Pulmonary artery endothelial cell (primary cell): ENCODE results near the gene POLE. TPM values are rescaled to one million over a fixed set of nuclear protein-coding genes. Genes with fewer than 3 reads are reported as not detected.
"Not testable (repeated sequence)": the region's sequence is repeated elsewhere in the genome, so short reads cannot be mapped to it uniquely, and the experiment has no call there.

Source experiments
- DNase-seq: peaks from one replicate; pipeline ENCODE4 v3.0.0-alpha.2; 2011; ENCODE audit warnings: low read depth, low spot score
- total RNA-seq: library from RNA; depleted of rRNA; stranded (reverse); fragments of >200 nt; gene quantifications from 2 replicates; pipeline ENCODE4 v1.2.3, GENCODE V29; 2014

Gene POLE
- total RNA-seq, 1 donor from 2014 or later: 27.6 TPM

DNA sequence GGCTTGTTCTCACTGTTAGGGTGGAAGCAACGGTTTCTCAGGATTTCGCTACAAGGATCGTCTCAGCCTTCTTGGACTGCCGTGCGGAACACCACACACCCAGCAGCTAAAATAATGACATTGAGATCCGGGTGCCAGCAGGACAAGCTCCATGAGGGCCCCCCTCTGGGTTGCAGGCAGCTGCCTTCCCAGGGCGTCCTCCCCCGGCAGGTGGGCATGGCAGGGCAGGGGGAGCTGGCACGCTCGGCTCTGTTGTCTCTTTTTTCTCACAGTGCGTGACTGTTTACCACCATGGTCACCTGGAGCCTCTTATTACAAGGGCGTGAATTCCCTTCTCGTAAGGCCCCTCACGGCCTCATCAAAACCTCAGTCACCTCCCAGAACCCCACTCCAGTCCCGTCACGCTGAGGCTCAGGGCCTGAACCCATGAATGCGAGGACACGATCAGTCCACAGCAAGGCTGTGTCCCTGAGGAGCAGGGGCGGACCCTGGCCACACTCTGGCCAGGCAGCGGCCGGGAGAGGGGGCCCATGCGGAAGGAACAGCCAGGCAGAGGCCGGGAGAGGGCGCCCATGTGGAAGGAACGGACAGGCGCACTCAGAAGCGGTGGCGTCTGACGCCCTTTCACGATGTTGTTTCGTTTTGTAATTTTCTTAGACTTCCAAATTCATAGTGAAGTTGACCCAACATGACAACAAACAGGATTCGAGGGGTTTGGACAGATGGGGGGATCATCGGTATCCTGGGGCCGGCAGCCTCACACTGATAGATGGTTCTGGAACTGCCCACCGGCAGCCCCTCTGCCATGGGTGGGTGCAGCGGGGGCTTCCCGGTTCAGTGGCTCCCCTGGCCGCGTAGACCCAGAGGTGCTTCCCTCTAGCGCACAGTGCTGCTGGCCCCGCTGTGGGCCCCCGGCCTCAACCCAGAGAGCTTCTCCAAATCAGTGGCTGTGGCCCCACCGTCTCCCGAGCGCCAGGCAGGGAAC, 86.8 kb downstream of the POLE start:
- DNase-seq: no peak

DNA sequence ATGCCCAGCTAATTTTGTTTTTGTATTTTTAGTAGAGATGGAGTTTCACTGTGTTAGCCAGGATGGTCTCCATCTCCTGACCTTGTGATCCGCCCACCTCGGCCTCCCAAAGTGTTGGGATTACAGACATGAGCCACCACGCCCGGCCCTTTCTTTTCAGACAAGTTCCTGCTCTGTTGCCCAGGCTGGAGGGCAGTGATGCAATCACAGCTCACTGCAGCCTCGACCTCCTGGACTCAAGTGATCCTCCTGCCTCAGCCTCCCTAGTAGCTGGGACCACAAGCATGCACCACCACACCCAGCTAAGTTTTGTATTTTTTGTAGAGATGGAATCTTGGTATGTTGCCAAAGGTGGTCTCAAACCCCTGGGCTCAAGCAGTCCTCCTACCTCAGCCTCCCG, 87.6 kb downstream of the POLE start:
- DNase-seq: not testable (repeated sequence)

- DNase-seq: no peak
These were observed 89.5 kb downstream of the POLE start for GRCh38 chr12:132597333-132598316.

GRCh38 chr12:132596016-132596415, 91.1 kb downstream of the POLE start:
- no peak for DNase-seq

DNA sequence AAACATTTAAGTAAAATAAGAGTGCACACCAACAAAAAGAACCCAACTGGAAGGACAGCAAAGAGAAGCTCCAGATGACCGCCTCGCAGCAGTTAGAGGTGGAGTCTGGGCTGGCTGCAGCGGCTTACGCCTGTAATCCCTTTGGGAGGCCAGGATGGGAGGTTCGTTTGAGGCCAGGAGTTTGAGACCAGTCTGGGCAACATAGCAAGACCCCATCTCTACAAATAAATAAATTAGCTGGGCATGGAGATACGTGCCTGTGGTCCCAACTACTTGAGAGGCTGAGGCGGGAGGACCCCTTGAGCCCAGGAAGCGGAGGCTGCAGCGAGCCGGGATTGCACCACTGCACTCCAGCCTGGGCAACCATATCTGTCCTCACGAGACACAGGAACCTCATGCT, 92.0 kb downstream of the POLE start:
- no peak for DNase-seq

- DNase-seq: peak; percentile 89
These were observed 93.2 kb downstream of the POLE start for GRCh38 chr12:132593938-132594358.

DNA sequence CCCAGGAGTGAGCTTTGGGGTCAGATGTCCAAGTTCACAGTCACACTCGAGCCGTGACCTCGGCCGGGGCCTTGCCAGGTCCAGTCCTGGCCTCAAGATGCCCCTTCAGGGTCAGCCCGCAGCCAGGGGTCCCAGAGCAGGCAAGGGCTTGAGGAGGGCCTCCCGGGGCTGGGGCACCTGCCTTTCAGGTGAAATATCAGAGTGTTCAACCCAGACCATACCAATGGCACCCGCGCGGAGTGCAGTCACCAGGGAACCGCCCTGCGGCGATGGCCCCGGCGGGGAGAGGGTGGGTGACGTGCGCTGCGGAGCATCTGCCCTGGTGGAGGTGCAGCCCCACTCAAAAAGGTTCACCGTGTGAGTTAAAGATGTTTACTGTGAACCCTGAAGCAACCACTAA, 93.6 kb downstream of the POLE start:
- no peak for DNase-seq

DNA sequence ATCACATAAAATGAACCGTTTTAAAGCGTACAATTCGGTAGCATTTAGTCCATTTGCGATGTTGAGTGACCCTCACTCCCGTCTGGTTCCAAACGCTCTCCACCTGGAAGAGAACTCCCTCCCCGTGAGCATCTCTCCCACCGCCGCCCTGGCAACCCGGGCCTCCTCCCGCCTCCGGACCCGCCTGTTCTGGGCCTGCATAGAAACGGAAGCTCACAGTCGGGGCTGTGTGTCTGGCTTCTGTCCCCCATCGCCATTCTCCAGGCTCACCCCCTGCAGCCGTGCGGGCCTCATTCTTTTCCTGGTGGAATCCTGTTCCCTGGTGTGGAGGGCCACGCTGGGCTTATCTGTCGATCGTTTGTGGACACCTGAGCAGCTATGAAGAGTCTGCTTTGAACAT, 94.1 kb downstream of the POLE start:
- no peak for DNase-seq

DNA sequence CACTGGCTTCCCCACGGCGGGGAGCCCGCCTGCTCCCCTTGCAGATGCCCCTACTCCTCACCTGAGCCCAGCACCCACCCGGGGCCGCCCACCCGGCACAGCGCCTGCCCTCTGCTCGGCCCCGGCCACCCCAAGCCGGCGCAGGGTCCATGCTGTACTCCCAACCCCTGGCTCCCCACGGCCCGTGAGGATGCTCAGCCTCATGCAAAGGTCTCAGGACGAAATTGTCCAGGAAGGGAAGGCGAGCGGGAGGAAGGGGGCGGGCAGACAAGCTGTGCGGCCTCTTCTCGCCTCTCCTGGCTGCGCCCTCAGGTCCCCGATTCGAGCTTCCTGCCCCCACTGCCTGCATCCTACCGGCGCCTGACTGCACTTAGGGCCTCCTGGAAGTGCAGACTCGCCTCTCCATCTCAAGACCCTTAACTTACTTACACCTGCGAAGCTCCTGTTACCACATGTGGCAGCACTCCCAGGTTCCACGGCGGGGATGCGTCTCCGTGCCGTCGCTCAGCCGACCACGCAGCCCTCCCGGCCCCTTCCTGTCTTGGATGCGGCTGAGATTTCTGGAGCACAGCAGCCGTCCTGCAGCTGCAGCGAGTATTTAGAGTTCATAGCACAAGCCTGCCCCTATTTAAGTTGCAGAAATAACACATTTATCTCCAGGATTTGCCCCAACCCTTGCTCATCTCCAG, 94.7 kb downstream of the POLE start:
- no peak for DNase-seq

- no peak for DNase-seq
These were observed 95.8 kb downstream of the POLE start for GRCh38 chr12:132591107-132591935.

DNA sequence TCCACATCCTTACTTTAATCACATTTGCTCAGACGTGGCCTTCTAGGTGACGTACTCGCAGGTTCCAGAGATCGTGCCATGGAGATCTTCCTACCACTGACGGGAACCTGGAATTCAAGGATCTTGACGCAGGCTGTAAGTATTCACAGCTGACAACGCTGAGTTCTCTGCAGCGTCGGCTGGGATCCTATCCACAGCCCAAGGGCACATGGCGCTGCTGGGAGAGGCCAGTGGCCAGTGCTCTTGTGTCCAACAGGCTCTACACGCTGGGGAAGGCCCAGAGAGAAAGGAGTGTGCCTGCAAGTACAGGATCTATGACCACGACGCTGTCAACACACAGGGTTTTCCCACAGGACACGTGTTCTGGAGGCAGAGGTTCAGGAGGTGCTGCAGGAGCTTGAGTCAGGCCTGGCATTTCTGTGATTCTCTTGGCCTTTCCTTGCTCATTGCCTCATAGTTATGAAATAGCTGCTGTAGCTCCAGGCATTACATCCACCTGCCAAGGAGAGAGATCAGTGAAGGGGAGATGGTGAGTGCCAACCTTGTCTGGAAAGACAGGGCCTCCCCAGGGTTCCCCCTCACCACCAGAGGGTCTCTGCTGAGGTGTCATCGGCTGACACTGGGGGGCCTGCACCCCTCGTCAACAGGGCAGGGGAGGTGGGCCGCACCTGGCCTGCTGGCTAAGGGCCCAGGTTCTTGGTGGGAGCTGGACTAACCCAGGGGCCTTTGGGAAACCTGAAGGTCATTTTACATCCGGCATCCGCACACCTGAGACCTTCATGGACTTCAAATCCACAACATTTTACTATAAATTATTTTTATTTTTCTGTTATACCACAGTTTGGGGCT, 98.1 kb downstream of the POLE start:
- no peak for DNase-seq

GRCh38 chr12:132588319-132588718, 98.8 kb downstream of the POLE start:
- no peak for DNase-seq

DNA sequence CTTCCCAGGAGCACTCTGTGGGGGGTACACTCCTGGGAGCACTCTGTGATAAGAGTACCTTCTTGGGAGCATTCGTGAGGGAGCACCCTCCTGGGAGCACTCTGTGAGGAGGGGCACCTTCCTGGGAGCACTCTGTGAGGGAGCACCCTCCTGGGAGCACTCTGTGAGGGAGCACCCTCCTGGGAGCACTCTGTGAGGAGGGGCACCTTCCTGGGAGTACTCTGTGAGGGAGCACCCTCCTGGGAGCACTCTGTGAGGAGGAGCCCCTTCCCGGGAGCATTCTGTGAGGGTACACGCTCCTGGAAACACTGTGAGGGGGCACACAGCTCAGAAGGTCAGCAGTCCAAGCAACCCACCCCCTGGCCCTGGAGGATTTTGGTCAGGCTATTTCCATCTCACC, 99.4 kb downstream of the POLE start:
- DNase-seq: no peak

DNA sequence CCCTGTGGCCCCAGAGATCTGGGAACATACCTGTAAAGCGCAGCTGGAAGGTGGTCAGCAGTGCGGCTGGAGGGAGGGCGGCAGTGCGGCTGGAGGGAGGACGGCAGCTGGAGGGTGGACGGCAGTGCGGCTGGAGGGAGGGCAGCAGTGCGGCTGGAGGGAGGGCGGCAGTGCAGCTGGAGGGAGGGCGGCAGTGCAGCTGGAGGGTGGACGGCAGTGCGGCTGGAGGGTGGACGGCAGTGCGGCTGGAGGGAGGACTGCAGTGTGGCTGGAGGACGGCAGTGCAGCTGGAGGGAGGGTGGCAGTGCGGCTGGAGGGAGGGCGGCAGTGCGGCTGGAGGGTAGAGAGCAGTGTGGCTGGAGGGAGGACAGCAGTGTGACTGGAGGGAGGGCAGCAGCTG, 100.2 kb downstream of the POLE start:
- DNase-seq: no peak

DNA sequence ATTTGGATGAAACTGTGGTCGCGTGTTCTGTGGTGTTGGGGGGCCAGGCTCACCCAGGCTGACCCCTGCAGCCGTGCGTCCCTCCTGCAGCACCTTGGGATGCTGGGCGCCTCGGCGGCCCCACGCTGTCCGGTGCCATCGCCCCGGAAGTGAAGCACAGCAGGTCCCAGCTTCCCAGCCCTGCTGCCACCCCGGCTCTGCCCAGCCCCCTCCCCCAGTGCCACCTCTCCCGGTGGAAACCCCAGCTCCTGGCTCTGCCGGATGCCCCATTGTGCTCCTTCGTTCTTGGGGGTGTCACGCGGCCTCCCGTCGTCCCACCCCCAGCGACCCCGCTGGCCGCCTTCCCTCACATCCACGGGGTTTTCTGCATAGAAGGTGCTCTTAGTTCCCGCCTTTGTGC, 102.0 kb downstream of the POLE start:
- DNase-seq: no peak

DNA sequence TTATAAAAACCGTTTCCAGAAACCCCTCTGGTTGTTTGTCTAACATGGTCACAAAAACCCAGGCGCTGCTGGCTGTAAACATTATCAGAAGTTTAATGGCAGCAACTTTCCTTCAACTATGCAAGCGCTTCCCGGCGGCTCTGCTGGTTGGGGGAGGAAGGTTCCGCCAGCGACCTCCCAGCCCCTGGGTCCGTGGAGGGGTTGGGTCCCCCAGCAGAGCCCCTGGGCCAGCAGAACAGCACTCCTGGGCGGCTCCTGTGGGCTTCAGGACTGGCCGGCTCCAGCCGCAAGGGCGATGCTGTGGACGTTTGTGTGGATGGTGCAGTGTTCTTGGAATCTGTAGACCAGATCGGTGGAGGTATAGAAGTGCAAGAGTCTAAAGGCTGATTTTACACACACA, 102.7 kb downstream of the POLE start:
- no peak for DNase-seq

- DNase-seq: no peak
These were observed 103.4 kb downstream of the POLE start for GRCh38 chr12:132583736-132584135.

GRCh38 chr12:132583411-132583710, 103.8 kb downstream of the POLE start:
- DNase-seq: no peak

DNA sequence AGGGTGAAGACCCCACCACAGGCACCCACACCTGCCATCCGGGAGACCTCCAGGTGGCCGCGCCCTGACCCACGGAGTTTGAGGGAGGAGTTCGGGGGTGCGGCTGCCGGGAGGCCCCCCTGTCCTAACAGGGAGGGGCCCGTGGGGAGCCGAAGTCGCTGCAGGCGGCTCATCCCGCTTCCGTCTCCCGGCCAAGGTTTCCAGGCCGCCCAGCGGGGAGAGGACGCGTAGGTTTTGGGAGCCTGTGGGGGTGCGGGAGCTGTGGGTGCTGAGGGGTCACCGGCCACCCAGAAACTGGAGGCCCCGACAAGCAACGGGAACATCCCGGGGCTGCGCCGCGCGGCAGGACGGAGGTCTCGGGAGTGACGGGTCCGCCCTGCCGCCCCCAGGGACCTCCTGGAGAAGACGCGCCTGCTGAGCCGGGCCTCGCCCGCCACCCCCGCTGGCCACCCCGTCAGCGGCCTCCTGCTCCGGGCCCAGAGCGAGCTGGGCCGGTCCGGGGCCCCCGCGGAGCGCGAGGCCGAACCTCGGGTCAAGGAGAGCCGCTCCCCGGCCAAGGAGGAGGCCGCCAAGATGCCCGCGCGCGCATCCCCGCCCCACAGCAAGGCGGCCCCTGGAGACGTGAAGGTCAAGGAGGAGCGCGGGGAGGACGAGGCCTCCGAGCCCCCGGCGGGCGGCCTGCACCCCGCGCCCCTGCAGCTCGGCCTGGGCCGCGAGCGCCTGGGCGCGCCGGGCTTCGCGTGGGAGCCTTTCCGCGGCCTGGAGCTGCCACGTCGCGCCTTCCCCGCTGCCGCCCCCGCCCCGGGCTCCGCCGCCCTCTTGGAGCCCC, 104.3 kb downstream of the POLE start:
- DNase-seq: no peak
